ENCODE measurements around the gene OR2M4.

DNA sequence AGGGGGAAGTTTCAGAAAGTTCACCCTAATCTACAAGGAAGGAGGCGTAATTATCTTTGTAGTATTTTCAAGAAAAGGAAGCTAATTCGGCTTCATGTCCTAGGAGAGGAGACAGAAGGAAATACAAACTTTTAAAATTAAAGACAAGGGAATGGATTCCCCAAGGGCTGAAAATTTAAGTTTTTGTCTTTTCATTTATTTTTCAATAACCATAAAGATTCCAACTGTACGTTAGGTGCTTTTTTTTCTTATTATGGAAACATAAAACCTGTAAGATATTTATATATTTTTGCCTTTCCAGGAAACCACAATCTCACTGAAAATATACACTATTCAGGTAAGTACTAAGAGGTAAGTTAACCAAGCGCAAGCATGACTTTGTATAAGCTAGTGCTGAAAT, 34.3 kb upstream of the OR2M4 start, which contains the start of gene OR2M3:
- TF ChIP-seq EP300 (IDR thresholded peaks at IDR 0.05) (no peak), POLR2AphosphoS5 (IDR thresholded peaks at IDR 0.05) (no peak), POLR2A (IDR thresholded peaks at IDR 0.05) (no peak)
- TF ChIP-seq, protein P1, sequence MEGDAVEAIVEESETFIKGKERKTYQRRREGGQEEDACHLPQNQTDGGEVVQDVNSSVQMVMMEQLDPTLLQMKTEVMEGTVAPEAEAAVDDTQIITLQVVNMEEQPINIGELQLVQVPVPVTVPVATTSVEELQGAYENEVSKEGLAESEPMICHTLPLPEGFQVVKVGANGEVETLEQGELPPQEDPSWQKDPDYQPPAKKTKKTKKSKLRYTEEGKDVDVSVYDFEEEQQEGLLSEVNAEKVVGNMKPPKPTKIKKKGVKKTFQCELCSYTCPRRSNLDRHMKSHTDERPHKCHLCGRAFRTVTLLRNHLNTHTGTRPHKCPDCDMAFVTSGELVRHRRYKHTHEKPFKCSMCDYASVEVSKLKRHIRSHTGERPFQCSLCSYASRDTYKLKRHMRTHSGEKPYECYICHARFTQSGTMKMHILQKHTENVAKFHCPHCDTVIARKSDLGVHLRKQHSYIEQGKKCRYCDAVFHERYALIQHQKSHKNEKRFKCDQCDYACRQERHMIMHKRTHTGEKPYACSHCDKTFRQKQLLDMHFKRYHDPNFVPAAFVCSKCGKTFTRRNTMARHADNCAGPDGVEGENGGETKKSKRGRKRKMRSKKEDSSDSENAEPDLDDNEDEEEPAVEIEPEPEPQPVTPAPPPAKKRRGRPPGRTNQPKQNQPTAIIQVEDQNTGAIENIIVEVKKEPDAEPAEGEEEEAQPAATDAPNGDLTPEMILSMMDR (IDR thresholded peaks at IDR 0.05): no peak
